Cortex of kidney (tissue), 1 donor: ENCODE results near the gene GAS2.

Source experiments
- DNase-seq: peaks from one replicate; lab custom pipeline; 2025; lab: John Stamatoyannopoulos, UW

Gene GAS2

GRCh38 chr11:22728600-22729389 is 62.4 kb downstream of the GAS2 start:
- no peak for DNase-seq

GRCh38 chr11:22730319-22730718 is 63.9 kb downstream of the GAS2 start:
- no peak for DNase-seq

GRCh38 chr11:22732588-22732987 is 66.2 kb downstream of the GAS2 start:
- DNase-seq, result no peak

- no peak for DNase-seq
Observed at GRCh38 chr11:22733475-22734248, 67.3 kb downstream of the GAS2 start.

GRCh38 chr11:22734628-22735345 is 68.4 kb downstream of the GAS2 start:
- no peak for DNase-seq

GRCh38 chr11:22742157-22742613 is 75.8 kb downstream of the GAS2 start:
- DNase-seq, result no peak

GRCh38 chr11:22749536-22749935 is 83.1 kb downstream of the GAS2 start:
- DNase-seq, result no peak

- DNase-seq, result no peak
Observed at GRCh38 chr11:22752908-22753310, 86.5 kb downstream of the GAS2 start.

- no peak for DNase-seq
Observed at GRCh38 chr11:22753416-22753815, 87.0 kb downstream of the GAS2 start.

- DNase-seq, result no peak
Observed at GRCh38 chr11:22761066-22761465, 94.7 kb downstream of the GAS2 start.

- DNase-seq, result no peak
Observed at GRCh38 chr11:22763166-22763565, 96.8 kb downstream of the GAS2 start.

GRCh38 chr11:22764735-22765134 is 98.3 kb downstream of the GAS2 start:
- DNase-seq, result no peak

- no peak for DNase-seq
Observed at GRCh38 chr11:22768281-22768680, 101.9 kb downstream of the GAS2 start.

- no peak for DNase-seq
Observed at GRCh38 chr11:22769081-22769480, 102.7 kb downstream of the GAS2 start.

GRCh38 chr11:22774716-22775115 is 108.3 kb downstream of the GAS2 start:
- DNase-seq, result no peak

- DNase-seq, result no peak
Observed at GRCh38 chr11:22775248-22775647, 108.8 kb downstream of the GAS2 start.

- no peak for DNase-seq
Observed at GRCh38 chr11:22778642-22779041, 112.2 kb downstream of the GAS2 start.

GRCh38 chr11:22779850-22780249 is 113.4 kb downstream of the GAS2 start:
- no peak for DNase-seq

- no peak for DNase-seq
Observed at GRCh38 chr11:22780952-22781593, 114.7 kb downstream of the GAS2 start.

- DNase-seq, result no peak
Observed at GRCh38 chr11:22785251-22785650, 118.8 kb downstream of the GAS2 start.

GRCh38 chr11:22786475-22786874 is 120.1 kb downstream of the GAS2 start:
- DNase-seq, result no peak

GRCh38 chr11:22787055-22787454 is 120.6 kb downstream of the GAS2 start:
- DNase-seq, result no peak
